ENCODE results near the gene ERMP1.

GRCh38 chr9:5773324-5773999, 59.5 kb downstream of the ERMP1 start:
- TF ChIP-seq CTCF (conservative IDR thresholded peaks at IDR 0.05) (peak; percentile 10), ZFX (IDR thresholded peaks at IDR 0.05) (no peak)
